ENCODE results near the gene GALNT16.

- TF ChIP-seq CTCF (IDR thresholded peaks at IDR 0.05) (no peak), EP300 (IDR thresholded peaks at IDR 0.05) (no peak), POLR2A (IDR thresholded peaks at IDR 0.05) (no peak)
These were observed 38.4 kb downstream of the GALNT16 start for GRCh38 chr14:69298131-69299071.
